Stimulated activated naive CD8-positive, alpha-beta T cell treated with anti-CD3 and anti-CD28 coated beads, Interleukin-15, amount 100 ng/mL, for 72 hours (primary cell): ENCODE measurements around the gene UGT1A6.

ENCODE experiments used
- ATAC-seq: fragments of 150-1000 bp; cut with Tn5 transposase; 2 replicates; pipeline ENCODE4 v1.10.0; 2021; ENCODE audit warnings: mild to moderate bottlenecking, moderate library complexity
- DNase-seq, 2 donors: peaks; one replicate each; pipeline ENCODE4 v3.0.0; 2021 to 2022
- H3K27ac Mint-ChIP-seq, 2 donors: one replicate each; pipeline ENCODE4 v1.8.0; 2022; ENCODE audit warnings: mild to moderate bottlenecking in 2 of 2, mixed read lengths in 2 of 2, moderate library complexity in 2 of 2
- H3K27me3 Mint-ChIP-seq: one replicate; pipeline ENCODE4 v1.8.0; 2022; ENCODE audit warnings: mixed read lengths
- H3K4me1 Mint-ChIP-seq: one replicate; pipeline ENCODE4 v1.8.0; 2022; ENCODE audit warnings: mild to moderate bottlenecking, mixed read lengths
- H3K4me3 Mint-ChIP-seq, 2 donors: one replicate each; pipeline ENCODE4 v1.8.0; 2022; ENCODE audit warnings: mild to moderate bottlenecking in 2 of 2, mixed read lengths in 2 of 2, moderate library complexity in 1 of 2
- H3K9me3 Mint-ChIP-seq, 2 donors: one replicate each; pipeline ENCODE4 v1.8.0; 2022; ENCODE audit warnings: mixed read lengths in 2 of 2

UGT1A6 gene

DNA sequence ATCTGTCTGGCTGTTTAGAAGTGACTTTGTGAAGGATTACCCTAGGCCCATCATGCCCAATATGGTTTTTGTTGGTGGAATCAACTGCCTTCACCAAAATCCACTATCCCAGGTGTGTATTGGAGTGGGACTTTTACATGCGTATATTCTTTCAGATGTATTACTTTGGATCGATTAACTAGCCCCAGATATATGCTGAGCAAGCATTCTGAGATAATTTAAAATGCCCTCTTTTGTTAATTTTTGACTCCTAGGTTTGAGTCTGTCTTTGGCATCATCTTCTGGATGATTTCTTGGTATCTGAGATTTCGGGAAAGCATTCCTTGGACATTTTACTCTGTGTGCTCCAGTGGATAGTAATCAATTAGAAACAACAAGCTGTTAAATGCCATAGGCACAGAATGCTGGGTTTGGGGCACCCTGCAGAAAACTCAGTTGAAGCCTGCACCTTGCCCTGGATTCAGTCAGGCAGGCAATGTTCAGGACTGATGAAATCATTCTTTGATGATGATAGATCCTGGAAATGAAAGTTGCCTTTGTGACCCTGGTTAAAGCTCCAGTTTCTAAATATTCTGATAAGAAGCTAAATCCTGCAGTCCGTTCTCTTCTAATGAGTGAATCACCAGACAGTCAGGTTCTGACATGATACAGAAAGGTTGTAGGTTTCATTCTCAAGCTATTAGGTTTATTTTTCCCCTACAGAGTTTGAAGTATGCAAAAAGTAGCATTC lies 68.5 kb downstream of the UGT1A6 start:
- Mint-ChIP-seq H3K4me3 (no peak overlapping the region), H3K9me3 (no peaks in the 10 kb centered on the region), H3K27ac (no peak overlapping the region), H3K4me1 (no peaks in the 10 kb centered on the region), H3K27me3 (peaks cover 32% of the 10 kb centered on the region)
- DNase-seq, result no peak
- ATAC-seq, result no peak

DNA sequence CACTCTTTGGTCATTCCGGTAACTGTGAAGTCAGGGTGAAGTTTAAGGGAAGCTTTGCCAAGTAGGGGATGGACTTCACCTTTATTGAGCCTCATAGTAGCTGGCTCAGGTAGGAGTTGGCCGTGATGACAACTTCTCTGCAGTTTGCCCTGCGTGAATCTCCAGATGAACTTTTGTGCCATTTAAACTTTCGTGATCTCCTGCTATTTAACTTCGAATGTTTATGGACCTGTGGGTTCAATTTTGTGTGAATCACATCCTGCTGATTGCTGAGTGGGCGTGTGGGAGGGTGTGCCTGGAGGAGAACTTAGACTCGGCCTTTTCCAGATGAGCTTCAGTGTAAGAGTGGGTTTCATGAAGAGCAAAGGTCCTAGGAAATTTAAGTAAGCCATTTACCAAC lies 71.6 kb downstream of the UGT1A6 start:
- DNase-seq (no peak), ATAC-seq (no peak)
- H3K27me3 Mint-ChIP-seq, result peaks cover 38% of the 10 kb centered on the region
- H3K4me3 Mint-ChIP-seq, result no peak overlapping the region
- H3K27ac Mint-ChIP-seq, result no peak overlapping the region
- H3K4me1 Mint-ChIP-seq, result no peaks in the 10 kb centered on the region
- H3K9me3 Mint-ChIP-seq, result no peaks in the 10 kb centered on the region

- no peak overlapping the region for H3K4me3 Mint-ChIP-seq
- H3K4me1 Mint-ChIP-seq, result no peaks in the 10 kb centered on the region
- ATAC-seq (no peak), DNase-seq (no peak)
- peaks cover 42% of the 10 kb centered on the region for H3K27me3 Mint-ChIP-seq
- H3K27ac Mint-ChIP-seq, result no peak overlapping the region
- no peaks in the 10 kb centered on the region for H3K9me3 Mint-ChIP-seq
Measured at GRCh38 chr2:233764761-233765160, 72.1 kb downstream of the UGT1A6 start.

GRCh38 chr2:233766416-233766815 lies 73.7 kb downstream of the UGT1A6 start:
- no peak for DNase-seq
- Mint-ChIP-seq H3K9me3 (no peaks in the 10 kb centered on the region), H3K4me3 (no peak overlapping the region), H3K4me1 (no peaks in the 10 kb centered on the region), H3K27me3 (peaks cover 42% of the 10 kb centered on the region), H3K27ac (no peak overlapping the region)
- no peak for ATAC-seq

DNA sequence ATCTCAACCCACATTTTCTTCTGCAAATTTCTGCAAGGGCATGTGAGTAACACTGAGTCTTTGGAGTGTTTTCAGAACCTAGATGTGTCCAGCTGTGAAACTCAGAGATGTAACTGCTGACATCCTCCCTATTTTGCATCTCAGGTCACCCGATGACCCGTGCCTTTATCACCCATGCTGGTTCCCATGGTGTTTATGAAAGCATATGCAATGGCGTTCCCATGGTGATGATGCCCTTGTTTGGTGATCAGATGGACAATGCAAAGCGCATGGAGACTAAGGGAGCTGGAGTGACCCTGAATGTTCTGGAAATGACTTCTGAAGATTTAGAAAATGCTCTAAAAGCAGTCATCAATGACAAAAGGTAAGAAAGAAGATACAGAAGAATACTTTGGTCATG lies 75.4 kb downstream of the UGT1A6 start:
- no peak overlapping the region for H3K27ac Mint-ChIP-seq
- no peaks in the 10 kb centered on the region for H3K4me1 Mint-ChIP-seq
- no peak overlapping the region for H3K4me3 Mint-ChIP-seq
- DNase-seq, result no peak
- peaks cover 41% of the 10 kb centered on the region for H3K27me3 Mint-ChIP-seq
- no peaks in the 10 kb centered on the region for H3K9me3 Mint-ChIP-seq
- ATAC-seq, result no peak

DNA sequence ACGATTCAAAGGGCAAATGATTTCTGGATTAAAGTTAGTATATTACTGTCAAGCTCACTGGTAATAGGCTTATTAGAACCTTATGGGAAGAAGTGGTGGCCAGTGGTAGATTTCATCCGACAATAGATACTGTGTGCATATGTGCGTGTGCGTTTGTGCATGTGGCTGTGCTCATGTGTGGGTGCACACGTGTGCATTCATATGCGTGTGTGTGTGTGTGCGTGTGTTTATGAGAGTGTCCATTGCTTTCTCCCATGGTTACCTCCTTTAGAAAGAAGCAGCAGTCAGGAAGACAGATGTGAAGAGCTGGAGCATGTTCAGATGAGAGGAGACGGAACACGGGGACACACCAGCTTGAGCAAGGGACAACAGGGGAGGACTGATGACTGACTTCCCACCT lies 76.6 kb downstream of the UGT1A6 start:
- H3K9me3 Mint-ChIP-seq, result no peaks in the 10 kb centered on the region
- DNase-seq, result no peak
- H3K4me1 Mint-ChIP-seq, result no peaks in the 10 kb centered on the region
- H3K27ac Mint-ChIP-seq, result no peak overlapping the region
- ATAC-seq, result no peak
- H3K4me3 Mint-ChIP-seq, result no peak overlapping the region
- peaks cover 29% of the 10 kb centered on the region for H3K27me3 Mint-ChIP-seq

- Mint-ChIP-seq H3K9me3 (peaks cover 3 to 21% of the 10 kb centered on the region in 2 donors), H3K27ac (no peak overlapping the region), H3K4me1 (no peaks in the 10 kb centered on the region), H3K4me3 (no peak overlapping the region), H3K27me3 (peaks cover 19% of the 10 kb centered on the region)
- no peak for DNase-seq
- no peak for ATAC-seq
Measured at GRCh38 chr2:233772153-233772552, 79.5 kb downstream of the UGT1A6 start.

- Mint-ChIP-seq H3K4me3 (no peak overlapping the region), H3K4me1 (no peaks in the 10 kb centered on the region), H3K9me3 (peaks cover 3 to 23% of the 10 kb centered on the region in 2 donors), H3K27ac (no peak overlapping the region), H3K27me3 (peaks cover 19% of the 10 kb centered on the region)
- ATAC-seq (no peak), DNase-seq (no peak)
Measured at GRCh38 chr2:233772583-233772982, 79.9 kb downstream of the UGT1A6 start.

- Mint-ChIP-seq H3K4me3 (no peak overlapping the region), H3K9me3 (peaks cover 3 to 30% of the 10 kb centered on the region in 2 donors), H3K27me3 (peaks cover 26% of the 10 kb centered on the region), H3K4me1 (no peaks in the 10 kb centered on the region), H3K27ac (no peak overlapping the region)
- ATAC-seq, result no peak
- DNase-seq, result no peak
Measured at GRCh38 chr2:233773854-233774253, 81.2 kb downstream of the UGT1A6 start.

GRCh38 chr2:233775414-233775813 lies 82.7 kb downstream of the UGT1A6 start:
- no peaks in the 10 kb centered on the region for H3K4me1 Mint-ChIP-seq
- peaks cover 3 to 37% of the 10 kb centered on the region in 2 donors for H3K9me3 Mint-ChIP-seq
- peak overlapping the region in 1 of 2 donors; percentile 57 for H3K27ac Mint-ChIP-seq
- no peak overlapping the region for H3K4me3 Mint-ChIP-seq
- ATAC-seq (no peak), DNase-seq (no peak)
- H3K27me3 Mint-ChIP-seq, result peaks cover 18% of the 10 kb centered on the region

GRCh38 chr2:233778030-233778429 lies 85.3 kb downstream of the UGT1A6 start, which contains the start of gene MROH2A:
Gene MROH2A, plus strand, starts transcription at chr2:233778330. Its CDS starts 1,029 bp downstream, at chr2:233779359.
- ATAC-seq, result no peak
- H3K27me3 Mint-ChIP-seq, result peaks cover 36% of the 10 kb centered on the region
- H3K4me3 Mint-ChIP-seq, result no peak within 1 kb of the TSS
- H3K4me1 Mint-ChIP-seq, result no peaks in the 10 kb centered on the region
- DNase-seq, result no peak
- H3K9me3 Mint-ChIP-seq, result peaks cover 3 to 37% of the 10 kb centered on the region in 2 donors
- no peak within 1 kb of the TSS for H3K27ac Mint-ChIP-seq

DNA sequence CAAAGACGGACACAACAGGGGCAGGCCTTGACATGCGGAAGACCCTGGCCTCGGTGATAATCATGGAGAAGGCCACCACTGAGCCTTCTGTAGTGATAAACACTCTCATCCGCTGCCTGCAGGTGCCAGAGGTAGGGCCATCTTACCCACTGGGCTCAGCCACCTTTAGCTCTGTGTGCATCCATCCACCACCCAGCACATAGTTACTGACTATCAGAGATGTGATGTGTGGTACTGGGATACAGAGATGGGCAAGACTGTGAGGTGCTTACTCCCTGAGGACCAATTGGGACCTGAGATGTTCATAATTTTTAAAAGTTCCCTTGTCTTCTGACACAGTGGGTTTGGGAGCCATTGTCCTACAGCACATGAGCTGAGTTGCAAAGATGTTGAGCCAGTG lies 87.0 kb downstream of the UGT1A6 start:
- H3K27ac Mint-ChIP-seq, result no peak overlapping the region
- no peak for ATAC-seq
- peaks cover 3 to 37% of the 10 kb centered on the region in 2 donors for H3K9me3 Mint-ChIP-seq
- H3K4me1 Mint-ChIP-seq, result no peaks in the 10 kb centered on the region
- DNase-seq, result no peak
- H3K4me3 Mint-ChIP-seq, result no peak overlapping the region
- peaks cover 37% of the 10 kb centered on the region for H3K27me3 Mint-ChIP-seq

DNA sequence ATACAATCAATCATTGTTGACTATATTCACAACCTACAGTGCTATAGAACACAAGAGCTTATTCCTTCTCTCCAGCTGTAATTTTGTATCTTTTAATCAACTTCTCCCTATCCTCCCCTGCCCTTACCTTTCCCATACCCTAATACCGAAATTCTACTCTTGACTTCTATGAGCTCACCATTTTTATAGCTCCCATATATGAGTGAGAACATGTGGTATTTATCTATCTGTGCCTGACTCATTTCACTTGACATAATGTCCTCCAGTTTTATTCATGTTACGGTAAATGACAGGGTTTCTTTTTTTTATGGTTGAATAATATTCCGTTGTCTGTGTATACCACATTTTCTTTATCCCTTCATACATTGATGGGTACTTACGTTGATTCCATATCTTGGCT lies 88.1 kb downstream of the UGT1A6 start:
- peaks cover 35% of the 10 kb centered on the region for H3K27me3 Mint-ChIP-seq

GRCh38 chr2:233789554-233789953 lies 96.9 kb downstream of the UGT1A6 start:
- H3K4me1 Mint-ChIP-seq, result no peaks in the 10 kb centered on the region
- no peak for DNase-seq
- H3K27me3 Mint-ChIP-seq, result peaks cover 15% of the 10 kb centered on the region

More for the DNA sequence above, 88.1 kb downstream of the UGT1A6 start:
- Mint-ChIP-seq H3K9me3 (peaks cover 7 to 35% of the 10 kb centered on the region in 2 donors), H3K4me3 (no peak overlapping the region), H3K27ac (no peak overlapping the region), H3K4me1 (no peaks in the 10 kb centered on the region)
- ATAC-seq (no peak), DNase-seq (no peak)

GRCh38 chr2:233791151-233791882 lies 98.6 kb downstream of the UGT1A6 start:
- Mint-ChIP-seq H3K27me3 (peaks cover under 1% of the 10 kb centered on the region), H3K9me3 (peaks cover 2 to 3% of the 10 kb centered on the region in 2 donors), H3K27ac (peak overlapping the region in 1 of 2 donors; percentile 10), H3K4me3 (no peak overlapping the region), H3K4me1 (no peaks in the 10 kb centered on the region)
- DNase-seq (no peak), ATAC-seq (no peak)

More at GRCh38 chr2:233789554-233789953, 96.9 kb downstream of the UGT1A6 start:
- Mint-ChIP-seq H3K9me3 (peaks cover 14 to 15% of the 10 kb centered on the region in 2 donors), H3K27ac (no peak overlapping the region), H3K4me3 (no peak overlapping the region)
- ATAC-seq, result no peak

DNA sequence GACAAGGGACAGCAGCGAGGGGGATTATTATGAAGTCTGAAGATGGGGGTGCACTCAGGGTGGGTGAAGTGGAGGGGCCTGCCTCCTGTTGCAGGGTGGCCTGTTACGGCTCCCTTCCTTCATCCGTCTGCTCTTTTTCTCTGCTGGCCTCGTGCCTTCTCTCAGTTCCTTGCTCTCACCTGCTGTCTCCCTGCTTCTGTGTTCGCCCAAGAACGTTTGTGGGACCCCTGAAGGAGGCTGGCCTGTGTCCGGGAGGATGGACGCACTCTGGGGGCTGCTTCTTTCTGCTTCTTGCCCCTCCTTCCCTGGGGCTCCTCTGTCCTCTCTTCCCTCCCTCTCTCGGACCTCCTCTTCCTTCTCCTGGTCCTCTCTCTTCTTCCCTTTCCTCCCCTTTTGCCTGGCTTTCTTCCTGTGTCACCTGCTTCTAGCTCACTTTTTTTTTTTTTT lies 99.2 kb downstream of the UGT1A6 start:
- ATAC-seq (no peak), DNase-seq (no peak)
- Mint-ChIP-seq H3K4me1 (no peaks in the 10 kb centered on the region), H3K27ac (no peak overlapping the region), H3K27me3 (no peaks in the 10 kb centered on the region), H3K4me3 (no peak overlapping the region), H3K9me3 (no peaks in the 10 kb centered on the region)
